WTC11 (cell line): ENCODE data around the gene SGMS1. TPM values are rescaled to one million over a fixed set of nuclear protein-coding genes. Genes with fewer than 3 reads are reported as not detected.

Experiments used
- ATAC-seq: fragments of 200-7000 bp; cut with Tn5 transposase; 2 replicates; pipeline ENCODE4 v1.10.0; 2021; ENCODE audit warnings: mild to moderate bottlenecking, moderate library complexity
- CTCF ChIA-PET: fragments of 300-600 bp; sonication (Branson Sonifier 250); formaldehyde crosslinking; loops from one replicate; lab custom pipeline; 2021; ENCODE audit warnings: antibody characterized with exemption; lab: Charles Lee
- POLR2A ChIA-PET: fragments of 350-600 bp; sonication (Branson Sonifier 250); formaldehyde crosslinking; loops from one replicate; lab custom pipeline; 2021; ENCODE audit warnings: antibody characterized with exemption; lab: Charles Lee
- DNase-seq: peaks from one replicate; pipeline ENCODE4 v3.0.0; 2021; ENCODE audit warnings: low spot score
- H3K27ac Mint-ChIP-seq: 2 replicates; pipeline ENCODE4 v1.8.0; 2021; ENCODE audit warnings: mixed read lengths
- H3K27me3 Mint-ChIP-seq: 2 replicates; pipeline ENCODE4 v1.8.0; 2021; ENCODE audit warnings: low read depth, mild to moderate bottlenecking, moderate library complexity, mixed read lengths
- H3K36me3 Mint-ChIP-seq: 2 replicates; pipeline ENCODE4 v1.8.0; 2021; ENCODE audit warnings: mixed read lengths
- H3K4me1 Mint-ChIP-seq: 2 replicates; pipeline ENCODE4 v1.8.0; 2022; ENCODE audit warnings: mixed read lengths
- H3K4me3 Mint-ChIP-seq: 2 replicates; pipeline ENCODE4 v1.8.0; 2021; ENCODE audit warnings: mild to moderate bottlenecking, moderate library complexity, mixed read lengths
- H3K9me3 Mint-ChIP-seq: 2 replicates; pipeline ENCODE4 v1.8.0; 2021; ENCODE audit warnings: mixed read lengths
- CREM ChIP-seq: sonication (generic); formaldehyde crosslinking; IDR thresholded peaks from 2 replicates; pipeline ENCODE4 v1.8.1; 2022; ENCODE audit warnings: mild to moderate bottlenecking, missing genetic modification reagents, moderate library complexity
- MYBL2 ChIP-seq: sonication (generic); formaldehyde crosslinking; IDR thresholded peaks from 2 replicates; pipeline ENCODE4 v1.8.1; 2023; ENCODE audit warnings: mild to moderate bottlenecking, moderate library complexity, missing genetic modification reagents
- NR2C2 ChIP-seq: sonication (generic); formaldehyde crosslinking; IDR thresholded peaks from 2 replicates; pipeline ENCODE4 v1.8.0; 2022; ENCODE audit warnings: mild to moderate bottlenecking, missing genetic modification reagents
- PREB ChIP-seq: sonication (generic); formaldehyde crosslinking; IDR thresholded peaks from 2 replicates; pipeline ENCODE4 v1.8.1; 2022; ENCODE audit warnings: mild to moderate bottlenecking, missing genetic modification reagents, moderate library complexity, borderline replicate concordance
- SMAD3 ChIP-seq: sonication (generic); formaldehyde crosslinking; IDR thresholded peaks from 2 replicates; pipeline ENCODE4 v1.8.0; 2022; ENCODE audit warnings: missing genetic modification reagents, mild to moderate bottlenecking, borderline replicate concordance
- SOX15 ChIP-seq: fragments of 250-450 bp; sonication (Bioruptor Pico); IDR thresholded peaks from 2 replicates; pipeline ENCODE4 v1.9.0; 2021; ENCODE audit warnings: mild to moderate bottlenecking
- SP1 ChIP-seq: sonication (generic); formaldehyde crosslinking; conservative IDR thresholded peaks from 2 replicates; pipeline ENCODE4 v1.8.1; 2022; ENCODE audit warnings: missing genetic modification reagents
- ZBTB43 ChIP-seq: sonication (generic); formaldehyde crosslinking; IDR thresholded peaks from 2 replicates; pipeline ENCODE4 v1.8.1; 2023; ENCODE audit warnings: mild to moderate bottlenecking, missing genetic modification reagents
- total RNA-seq: library from RNA; stranded (reverse); gene quantifications from 3 replicates; pipeline ENCODE4 v1.2.3, GENCODE V29; 2021
- TF ChIP-seq, protein P1 (sequence below): sonication (generic); formaldehyde crosslinking; IDR thresholded peaks from 2 replicates; pipeline ENCODE4 v1.8.0; 2023; ENCODE audit warnings: missing genetic modification reagents, mild to moderate bottlenecking, borderline replicate concordance
- TF ChIP-seq, protein P2 (sequence below): sonication (generic); formaldehyde crosslinking; IDR thresholded peaks from 2 replicates; pipeline ENCODE4 v1.8.1; 2023; ENCODE audit warnings: mild to moderate bottlenecking, missing genetic modification reagents
- TF ChIP-seq, protein P3 (sequence below): sonication (generic); formaldehyde crosslinking; IDR thresholded peaks from 2 replicates; pipeline ENCODE4 v1.8.0; 2022; ENCODE audit warnings: missing genetic modification reagents
- TF ChIP-seq, protein P4 (sequence below): sonication (generic); formaldehyde crosslinking; IDR thresholded peaks from 2 replicates; pipeline ENCODE4 v1.8.1; 2022; ENCODE audit warnings: mild to moderate bottlenecking, moderate library complexity, missing genetic modification reagents
- TF ChIP-seq, protein P5 (sequence below): fragments of 250-450 bp; sonication (Bioruptor Pico); IDR thresholded peaks from 2 replicates; pipeline ENCODE4 v1.8.0; 2021; ENCODE audit warnings: mild to moderate bottlenecking
- TF ChIP-seq, protein P6 (sequence below): sonication (generic); formaldehyde crosslinking; IDR thresholded peaks from 2 replicates; pipeline ENCODE4 v1.8.1; 2022; ENCODE audit warnings: missing genetic modification reagents, borderline replicate concordance

Gene SGMS1
- total RNA-seq, 1 experiment from 2014 or later = 13.2 TPM

- H3K27me3 Mint-ChIP-seq = no peaks in the 10 kb centered on the region
- H3K27ac Mint-ChIP-seq = no peak overlapping the region
- ATAC-seq = no peak
- H3K36me3 Mint-ChIP-seq = no peaks in the 10 kb centered on the region
- POLR2A ChIA-PET = no interaction called here
- CTCF ChIA-PET = no interaction called here
- TF ChIP-seq, protein P1, sequence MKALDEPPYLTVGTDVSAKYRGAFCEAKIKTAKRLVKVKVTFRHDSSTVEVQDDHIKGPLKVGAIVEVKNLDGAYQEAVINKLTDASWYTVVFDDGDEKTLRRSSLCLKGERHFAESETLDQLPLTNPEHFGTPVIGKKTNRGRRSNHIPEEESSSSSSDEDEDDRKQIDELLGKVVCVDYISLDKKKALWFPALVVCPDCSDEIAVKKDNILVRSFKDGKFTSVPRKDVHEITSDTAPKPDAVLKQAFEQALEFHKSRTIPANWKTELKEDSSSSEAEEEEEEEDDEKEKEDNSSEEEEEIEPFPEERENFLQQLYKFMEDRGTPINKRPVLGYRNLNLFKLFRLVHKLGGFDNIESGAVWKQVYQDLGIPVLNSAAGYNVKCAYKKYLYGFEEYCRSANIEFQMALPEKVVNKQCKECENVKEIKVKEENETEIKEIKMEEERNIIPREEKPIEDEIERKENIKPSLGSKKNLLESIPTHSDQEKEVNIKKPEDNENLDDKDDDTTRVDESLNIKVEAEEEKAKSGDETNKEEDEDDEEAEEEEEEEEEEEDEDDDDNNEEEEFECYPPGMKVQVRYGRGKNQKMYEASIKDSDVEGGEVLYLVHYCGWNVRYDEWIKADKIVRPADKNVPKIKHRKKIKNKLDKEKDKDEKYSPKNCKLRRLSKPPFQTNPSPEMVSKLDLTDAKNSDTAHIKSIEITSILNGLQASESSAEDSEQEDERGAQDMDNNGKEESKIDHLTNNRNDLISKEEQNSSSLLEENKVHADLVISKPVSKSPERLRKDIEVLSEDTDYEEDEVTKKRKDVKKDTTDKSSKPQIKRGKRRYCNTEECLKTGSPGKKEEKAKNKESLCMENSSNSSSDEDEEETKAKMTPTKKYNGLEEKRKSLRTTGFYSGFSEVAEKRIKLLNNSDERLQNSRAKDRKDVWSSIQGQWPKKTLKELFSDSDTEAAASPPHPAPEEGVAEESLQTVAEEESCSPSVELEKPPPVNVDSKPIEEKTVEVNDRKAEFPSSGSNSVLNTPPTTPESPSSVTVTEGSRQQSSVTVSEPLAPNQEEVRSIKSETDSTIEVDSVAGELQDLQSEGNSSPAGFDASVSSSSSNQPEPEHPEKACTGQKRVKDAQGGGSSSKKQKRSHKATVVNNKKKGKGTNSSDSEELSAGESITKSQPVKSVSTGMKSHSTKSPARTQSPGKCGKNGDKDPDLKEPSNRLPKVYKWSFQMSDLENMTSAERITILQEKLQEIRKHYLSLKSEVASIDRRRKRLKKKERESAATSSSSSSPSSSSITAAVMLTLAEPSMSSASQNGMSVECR = no peak
- TF ChIP-seq SP1 = no peak
- TF ChIP-seq CREM (CRISPR knock-in tag) = no peak
- TF ChIP-seq, protein P2, sequence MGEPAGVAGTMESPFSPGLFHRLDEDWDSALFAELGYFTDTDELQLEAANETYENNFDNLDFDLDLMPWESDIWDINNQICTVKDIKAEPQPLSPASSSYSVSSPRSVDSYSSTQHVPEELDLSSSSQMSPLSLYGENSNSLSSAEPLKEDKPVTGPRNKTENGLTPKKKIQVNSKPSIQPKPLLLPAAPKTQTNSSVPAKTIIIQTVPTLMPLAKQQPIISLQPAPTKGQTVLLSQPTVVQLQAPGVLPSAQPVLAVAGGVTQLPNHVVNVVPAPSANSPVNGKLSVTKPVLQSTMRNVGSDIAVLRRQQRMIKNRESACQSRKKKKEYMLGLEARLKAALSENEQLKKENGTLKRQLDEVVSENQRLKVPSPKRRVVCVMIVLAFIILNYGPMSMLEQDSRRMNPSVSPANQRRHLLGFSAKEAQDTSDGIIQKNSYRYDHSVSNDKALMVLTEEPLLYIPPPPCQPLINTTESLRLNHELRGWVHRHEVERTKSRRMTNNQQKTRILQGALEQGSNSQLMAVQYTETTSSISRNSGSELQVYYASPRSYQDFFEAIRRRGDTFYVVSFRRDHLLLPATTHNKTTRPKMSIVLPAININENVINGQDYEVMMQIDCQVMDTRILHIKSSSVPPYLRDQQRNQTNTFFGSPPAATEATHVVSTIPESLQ = no peak
- TF ChIP-seq, protein P3, sequence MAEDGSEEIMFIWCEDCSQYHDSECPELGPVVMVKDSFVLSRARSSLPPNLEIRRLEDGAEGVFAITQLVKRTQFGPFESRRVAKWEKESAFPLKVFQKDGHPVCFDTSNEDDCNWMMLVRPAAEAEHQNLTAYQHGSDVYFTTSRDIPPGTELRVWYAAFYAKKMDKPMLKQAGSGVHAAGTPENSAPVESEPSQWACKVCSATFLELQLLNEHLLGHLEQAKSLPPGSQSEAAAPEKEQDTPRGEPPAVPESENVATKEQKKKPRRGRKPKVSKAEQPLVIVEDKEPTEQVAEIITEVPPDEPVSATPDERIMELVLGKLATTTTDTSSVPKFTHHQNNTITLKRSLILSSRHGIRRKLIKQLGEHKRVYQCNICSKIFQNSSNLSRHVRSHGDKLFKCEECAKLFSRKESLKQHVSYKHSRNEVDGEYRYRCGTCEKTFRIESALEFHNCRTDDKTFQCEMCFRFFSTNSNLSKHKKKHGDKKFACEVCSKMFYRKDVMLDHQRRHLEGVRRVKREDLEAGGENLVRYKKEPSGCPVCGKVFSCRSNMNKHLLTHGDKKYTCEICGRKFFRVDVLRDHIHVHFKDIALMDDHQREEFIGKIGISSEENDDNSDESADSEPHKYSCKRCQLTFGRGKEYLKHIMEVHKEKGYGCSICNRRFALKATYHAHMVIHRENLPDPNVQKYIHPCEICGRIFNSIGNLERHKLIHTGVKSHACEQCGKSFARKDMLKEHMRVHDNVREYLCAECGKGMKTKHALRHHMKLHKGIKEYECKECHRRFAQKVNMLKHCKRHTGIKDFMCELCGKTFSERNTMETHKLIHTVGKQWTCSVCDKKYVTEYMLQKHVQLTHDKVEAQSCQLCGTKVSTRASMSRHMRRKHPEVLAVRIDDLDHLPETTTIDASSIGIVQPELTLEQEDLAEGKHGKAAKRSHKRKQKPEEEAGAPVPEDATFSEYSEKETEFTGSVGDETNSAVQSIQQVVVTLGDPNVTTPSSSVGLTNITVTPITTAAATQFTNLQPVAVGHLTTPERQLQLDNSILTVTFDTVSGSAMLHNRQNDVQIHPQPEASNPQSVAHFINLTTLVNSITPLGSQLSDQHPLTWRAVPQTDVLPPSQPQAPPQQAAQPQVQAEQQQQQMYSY (CRISPR knock-in tag) = no peak
- no peak for TF ChIP-seq SMAD3 (CRISPR knock-in tag)
- no peak for TF ChIP-seq ZBTB43 (CRISPR knock-in tag)
- TF ChIP-seq, protein P4, sequence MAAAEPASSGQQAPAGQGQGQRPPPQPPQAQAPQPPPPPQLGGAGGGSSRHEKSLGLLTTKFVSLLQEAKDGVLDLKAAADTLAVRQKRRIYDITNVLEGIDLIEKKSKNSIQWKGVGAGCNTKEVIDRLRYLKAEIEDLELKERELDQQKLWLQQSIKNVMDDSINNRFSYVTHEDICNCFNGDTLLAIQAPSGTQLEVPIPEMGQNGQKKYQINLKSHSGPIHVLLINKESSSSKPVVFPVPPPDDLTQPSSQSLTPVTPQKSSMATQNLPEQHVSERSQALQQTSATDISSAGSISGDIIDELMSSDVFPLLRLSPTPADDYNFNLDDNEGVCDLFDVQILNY (CRISPR knock-in tag) = no peak
- no peak for TF ChIP-seq SOX15
- TF ChIP-seq NR2C2 (CRISPR knock-in tag) = no peak
- TF ChIP-seq, protein P5, sequence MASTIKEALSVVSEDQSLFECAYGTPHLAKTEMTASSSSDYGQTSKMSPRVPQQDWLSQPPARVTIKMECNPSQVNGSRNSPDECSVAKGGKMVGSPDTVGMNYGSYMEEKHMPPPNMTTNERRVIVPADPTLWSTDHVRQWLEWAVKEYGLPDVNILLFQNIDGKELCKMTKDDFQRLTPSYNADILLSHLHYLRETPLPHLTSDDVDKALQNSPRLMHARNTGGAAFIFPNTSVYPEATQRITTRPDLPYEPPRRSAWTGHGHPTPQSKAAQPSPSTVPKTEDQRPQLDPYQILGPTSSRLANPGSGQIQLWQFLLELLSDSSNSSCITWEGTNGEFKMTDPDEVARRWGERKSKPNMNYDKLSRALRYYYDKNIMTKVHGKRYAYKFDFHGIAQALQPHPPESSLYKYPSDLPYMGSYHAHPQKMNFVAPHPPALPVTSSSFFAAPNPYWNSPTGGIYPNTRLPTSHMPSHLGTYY = no peak
- TF ChIP-seq MYBL2 (CRISPR knock-in tag) = no peak
- TF ChIP-seq, protein P6, sequence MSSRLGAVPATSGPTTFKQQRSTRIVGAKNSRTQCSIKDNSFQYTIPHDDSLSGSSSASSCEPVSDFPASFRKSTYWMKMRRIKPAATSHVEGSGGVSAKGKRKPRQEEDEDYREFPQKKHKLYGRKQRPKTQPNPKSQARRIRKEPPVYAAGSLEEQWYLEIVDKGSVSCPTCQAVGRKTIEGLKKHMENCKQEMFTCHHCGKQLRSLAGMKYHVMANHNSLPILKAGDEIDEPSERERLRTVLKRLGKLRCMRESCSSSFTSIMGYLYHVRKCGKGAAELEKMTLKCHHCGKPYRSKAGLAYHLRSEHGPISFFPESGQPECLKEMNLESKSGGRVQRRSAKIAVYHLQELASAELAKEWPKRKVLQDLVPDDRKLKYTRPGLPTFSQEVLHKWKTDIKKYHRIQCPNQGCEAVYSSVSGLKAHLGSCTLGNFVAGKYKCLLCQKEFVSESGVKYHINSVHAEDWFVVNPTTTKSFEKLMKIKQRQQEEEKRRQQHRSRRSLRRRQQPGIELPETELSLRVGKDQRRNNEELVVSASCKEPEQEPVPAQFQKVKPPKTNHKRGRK (CRISPR knock-in tag) = no peak
- no peak for TF ChIP-seq PREB
- no peak overlapping the region for H3K4me3 Mint-ChIP-seq
- peaks cover 16% of the 10 kb centered on the region for H3K4me1 Mint-ChIP-seq
- no peak for DNase-seq
- H3K9me3 Mint-ChIP-seq = no peaks in the 10 kb centered on the region; the same call in 1 of the 2 replicates
Measured at GRCh38 chr10:50437248-50437647, 186.5 kb downstream of the SGMS1 start.
